ENCODE measurements around the gene ELL2.

Gene ELL2

GRCh38 chr5:95960667-95961616 is 709 bp downstream of the ELL2 start:
- peak; percentile 59 for TF ChIP-seq CTCF (IDR thresholded peaks at IDR 0.05; ENCODE audit: insufficient read depth, missing control alignments)
- no peak for FAIRE-seq
- peak; percentile 47 for DNase-seq (ENCODE audit: insufficient read length, low spot score)

GRCh38 chr5:95959888-95960666 is 1.6 kb downstream of the ELL2 start:
- DNase-seq (ENCODE audit: insufficient read length, low spot score) (no peak), FAIRE-seq (no peak)
- no peak for TF ChIP-seq CTCF (IDR thresholded peaks at IDR 0.05; ENCODE audit: insufficient read depth, missing control alignments)

DNA sequence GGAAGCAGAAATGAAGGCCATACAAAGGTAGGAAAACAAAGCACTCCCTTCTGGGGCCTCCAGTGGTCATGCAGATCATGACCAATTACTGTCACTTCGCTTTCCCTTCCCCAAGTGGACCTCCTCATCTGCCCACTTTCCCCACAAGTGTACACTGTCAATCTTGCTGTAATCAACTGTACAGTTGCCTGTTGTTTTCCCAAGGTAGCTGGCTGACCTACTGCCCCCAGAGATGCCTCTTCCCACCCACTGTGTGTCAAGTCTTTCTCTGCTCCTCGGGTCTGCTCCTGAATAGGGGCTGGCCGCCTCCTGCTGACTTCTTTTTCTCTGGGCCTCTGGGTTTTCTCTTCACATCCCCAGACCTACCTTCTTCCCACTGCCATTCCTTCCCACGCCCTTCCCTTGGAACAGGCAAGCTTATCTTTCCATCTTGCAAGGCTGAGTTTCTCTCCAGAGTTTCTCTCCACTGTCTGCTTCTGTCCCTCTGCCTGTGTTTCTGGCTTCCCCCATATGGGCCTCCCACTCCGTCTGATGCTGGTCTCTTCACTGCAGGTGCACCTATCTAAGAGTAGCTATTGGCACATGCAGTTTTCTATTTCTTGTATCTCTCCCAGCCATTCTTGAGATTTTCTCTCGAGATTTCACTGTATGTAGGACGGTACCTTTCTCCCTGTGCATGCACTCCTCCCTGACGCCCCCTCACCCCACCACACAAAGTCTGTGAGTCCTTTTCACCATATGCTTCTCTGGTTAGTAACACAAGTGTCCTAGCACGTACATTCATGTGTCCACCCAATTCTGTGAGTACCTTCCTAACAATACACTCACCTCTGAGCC is 2.4 kb downstream of the ELL2 start:
- no peak for DNase-seq (ENCODE audit: insufficient read length, low spot score)
- no peak for TF ChIP-seq CTCF (IDR thresholded peaks at IDR 0.05; ENCODE audit: insufficient read depth, missing control alignments)
- no peak for FAIRE-seq

- TF ChIP-seq CTCF (IDR thresholded peaks at IDR 0.05; ENCODE audit: insufficient read depth, missing control alignments), result no peak
- DNase-seq (ENCODE audit: insufficient read length, low spot score) (no peak), FAIRE-seq (no peak)
Measured at GRCh38 chr5:95958310-95959014, 3.2 kb downstream of the ELL2 start.

DNA sequence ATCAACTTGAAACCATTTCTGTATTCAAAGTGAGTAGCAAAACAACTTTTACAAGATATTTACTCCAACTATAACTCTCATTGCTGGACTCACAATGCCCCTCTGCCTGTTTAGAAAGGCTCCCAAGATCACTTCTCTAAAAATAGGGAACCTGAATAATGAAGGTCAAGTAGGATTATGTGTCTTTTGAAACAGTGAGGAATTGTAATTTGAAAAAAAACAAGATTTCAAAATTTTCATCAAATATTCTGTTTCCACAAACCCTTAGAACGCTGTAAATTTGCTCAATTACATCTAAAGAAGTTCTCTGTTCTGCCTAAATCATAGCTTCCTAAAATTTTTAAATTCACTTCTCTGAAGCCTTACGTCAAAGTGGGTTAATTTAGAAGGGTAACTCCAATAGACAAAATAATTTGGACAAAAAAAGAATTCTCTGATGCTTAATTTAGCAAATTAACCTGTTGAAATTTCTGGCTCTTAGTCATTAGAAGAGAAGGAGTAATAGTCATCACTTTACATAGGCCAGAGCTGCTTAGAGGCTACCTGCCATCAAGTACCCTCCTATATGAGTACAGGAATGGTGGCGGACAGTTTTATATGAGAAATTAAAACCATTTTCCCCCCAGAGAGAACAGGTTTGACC is 4.0 kb downstream of the ELL2 start:
- DNase-seq (ENCODE audit: insufficient read length, low spot score), result no peak
- no peak for TF ChIP-seq CTCF (IDR thresholded peaks at IDR 0.05; ENCODE audit: insufficient read depth, missing control alignments)
- no peak for FAIRE-seq

- no peak for DNase-seq (ENCODE audit: insufficient read length, low spot score)
- no peak for FAIRE-seq
- TF ChIP-seq CTCF (IDR thresholded peaks at IDR 0.05; ENCODE audit: insufficient read depth, missing control alignments), result no peak
Measured at GRCh38 chr5:95956900-95957293, 4.8 kb downstream of the ELL2 start.
